ENCODE results near the gene TMEM200A. TPM values are rescaled to one million over a fixed set of nuclear protein-coding genes. Genes with fewer than 3 reads are reported as not detected.

Gene TMEM200A
- polyA plus RNA-seq, 3 donors, result not detected

- H3K9ac ChIP-seq (ENCODE audit: insufficient read depth, low read length, poor library complexity, severe bottlenecking), result no peak overlapping the region
- Mint-ChIP-seq H3K9me3 (peaks cover 0 to 10% (median 3%) of the 10 kb centered on the region in 7 donors), H3K27me3 (ENCODE audit: low read depth in 3 of 3) (peaks cover 40 to 59% (median 52%) of the 10 kb centered on the region in 3 donors), H3K4me1 (peaks cover 12% of the 10 kb centered on the region), H3K36me3 (peaks cover 0 to 3% of the 10 kb centered on the region in 2 donors), H3K4me3 (no peak overlapping the region), H3K27ac (no peak overlapping the region)
- 40% methylated on average over 1 of the region's 1 CpG for WGBS (ENCODE audit: insufficient coverage)
- H3K9me3 ChIP-seq (replicated peaks in 1 of 2; ENCODE audit: control insufficient read depth in 1 of 2, insufficient read depth in 1 of 2, low read length in 2 of 2), result peaks cover 0 to 8% of the 10 kb centered on the region in 2 donors
- no peaks in the 10 kb centered on the region for H3K79me2 ChIP-seq (ENCODE audit: insufficient read depth, low read length)
- no peak overlapping the region for H3K4me2 ChIP-seq (replicated peaks; ENCODE audit: extremely low read depth, low read length, poor library complexity, severe bottlenecking)
- no peaks in the 10 kb centered on the region for H3K36me3 ChIP-seq (replicated peaks in 1 of 2; ENCODE audit: control insufficient read depth in 1 of 2, insufficient read depth in 2 of 2, low read length in 2 of 2)
- intact Hi-C loops (cut with micrococcal nuclease), result no loop called here
- no peak overlapping the region for H3K27ac ChIP-seq (ENCODE audit: low read depth in 1 of 2, low read length in 2 of 2)
- no peaks in the 10 kb centered on the region for H4K20me1 ChIP-seq (ENCODE audit: insufficient read depth, low read length)
- H3K4me3 ChIP-seq (replicated peaks in 1 of 3; ENCODE audit: low read depth in 2 of 3, low read length in 3 of 3), result no peak overlapping the region
- no peak for TF ChIP-seq CTCF (IDR thresholded peaks at IDR 0.05)
- H3K27me3 ChIP-seq (ENCODE audit: control insufficient read depth in 2 of 2, insufficient read depth in 2 of 2, low read length in 2 of 2), result peaks cover 52 to 60% of the 10 kb centered on the region in 2 donors
- H3K4me1 ChIP-seq (ENCODE audit: control insufficient read depth in 1 of 2, insufficient read depth in 2 of 2, low read length in 2 of 2), result peaks cover 3 to 12% of the 10 kb centered on the region in 2 donors
- DNase-seq, result no peak
- no peak overlapping the region for H2AFZ ChIP-seq (ENCODE audit: insufficient read depth, low read depth, low read length, poor library complexity, severe bottlenecking)
Measured at GRCh38 chr6:130368576-130368975, 2.8 kb downstream of the TMEM200A start.

- Histone ChIP-seq H3K27ac (ENCODE audit: low read depth in 1 of 2, low read length in 2 of 2) (no peak overlapping the region), H2AFZ (ENCODE audit: insufficient read depth, low read depth, low read length, poor library complexity, severe bottlenecking) (no peak overlapping the region), H3K9me3 (replicated peaks in 1 of 2; ENCODE audit: control insufficient read depth in 1 of 2, insufficient read depth in 1 of 2, low read length in 2 of 2) (peaks cover 0 to 5% of the 10 kb centered on the region in 2 donors), H3K36me3 (replicated peaks in 1 of 2; ENCODE audit: control insufficient read depth in 1 of 2, insufficient read depth in 2 of 2, low read length in 2 of 2) (no peaks in the 10 kb centered on the region), H3K4me3 (replicated peaks in 1 of 3; ENCODE audit: low read depth in 2 of 3, low read length in 3 of 3) (no peak overlapping the region), H3K27me3 (ENCODE audit: control insufficient read depth in 2 of 2, insufficient read depth in 2 of 2, low read length in 2 of 2) (peaks cover 40 to 48% of the 10 kb centered on the region in 2 donors), H3K4me2 (replicated peaks; ENCODE audit: extremely low read depth, low read length, poor library complexity, severe bottlenecking) (no peak overlapping the region), H3K79me2 (ENCODE audit: insufficient read depth, low read length) (no peaks in the 10 kb centered on the region), H3K4me1 (ENCODE audit: control insufficient read depth in 1 of 2, insufficient read depth in 2 of 2, low read length in 2 of 2) (peaks cover 3 to 12% of the 10 kb centered on the region in 2 donors), H3K9ac (ENCODE audit: insufficient read depth, low read length, poor library complexity, severe bottlenecking) (no peak overlapping the region), H4K20me1 (ENCODE audit: insufficient read depth, low read length) (no peaks in the 10 kb centered on the region)
- Mint-ChIP-seq H3K9me3 (peaks cover 0 to 10% (median 1%) of the 10 kb centered on the region in 7 donors), H3K4me3 (no peak overlapping the region), H3K4me1 (peaks cover 12% of the 10 kb centered on the region), H3K27ac (no peak overlapping the region), H3K27me3 (ENCODE audit: low read depth in 3 of 3) (peaks cover 30 to 48% (median 44%) of the 10 kb centered on the region in 3 donors), H3K36me3 (peaks cover 0 to 3% of the 10 kb centered on the region in 2 donors)
- intact Hi-C loops (cut with micrococcal nuclease), result no loop called here
- TF ChIP-seq CTCF (IDR thresholded peaks at IDR 0.05), result no peak
- DNase-seq, result no peak
- no CpG with 5 or more reads among the region's 1 CpG for WGBS (ENCODE audit: insufficient coverage)
Measured at GRCh38 chr6:130369831-130370230, 4.0 kb downstream of the TMEM200A start.

All from CD14-positive monocyte (primary cell).